ENCODE data around the gene IQCH. TPM values are rescaled to one million over a fixed set of nuclear protein-coding genes. Genes with fewer than 3 reads are reported as not detected.

IQCH gene
- total RNA-seq, 1 donor from 2014 or later, result 1.5 TPM

DNA sequence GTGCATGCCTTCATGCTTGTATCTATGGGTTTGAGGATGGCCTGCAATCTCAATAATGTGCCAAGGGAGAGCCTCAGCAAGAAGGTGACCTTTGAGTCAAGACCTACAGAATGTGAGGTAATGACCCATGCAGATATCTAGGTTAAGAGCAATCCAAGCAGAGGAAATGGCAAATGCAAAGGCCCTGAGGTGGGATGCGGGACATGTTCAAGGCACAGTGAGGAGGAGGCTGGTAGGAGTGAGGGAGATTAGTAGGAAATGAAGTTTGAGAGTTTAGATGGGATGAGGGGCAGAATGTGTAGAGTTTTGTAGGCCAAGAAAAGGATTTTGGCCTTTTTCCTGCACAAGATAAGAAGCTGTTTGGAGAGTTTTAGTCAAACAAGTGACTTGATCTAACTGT, 283.2 kb downstream of the IQCH start:
- TF ChIP-seq POLR2A (IDR thresholded peaks at IDR 0.05) (no peak), POLR2AphosphoS5 (IDR thresholded peaks at IDR 0.05; ENCODE audit: insufficient read depth in 1 of 2, low read depth in 1 of 2) (no peak)
- TF ChIP-seq, protein P1, sequence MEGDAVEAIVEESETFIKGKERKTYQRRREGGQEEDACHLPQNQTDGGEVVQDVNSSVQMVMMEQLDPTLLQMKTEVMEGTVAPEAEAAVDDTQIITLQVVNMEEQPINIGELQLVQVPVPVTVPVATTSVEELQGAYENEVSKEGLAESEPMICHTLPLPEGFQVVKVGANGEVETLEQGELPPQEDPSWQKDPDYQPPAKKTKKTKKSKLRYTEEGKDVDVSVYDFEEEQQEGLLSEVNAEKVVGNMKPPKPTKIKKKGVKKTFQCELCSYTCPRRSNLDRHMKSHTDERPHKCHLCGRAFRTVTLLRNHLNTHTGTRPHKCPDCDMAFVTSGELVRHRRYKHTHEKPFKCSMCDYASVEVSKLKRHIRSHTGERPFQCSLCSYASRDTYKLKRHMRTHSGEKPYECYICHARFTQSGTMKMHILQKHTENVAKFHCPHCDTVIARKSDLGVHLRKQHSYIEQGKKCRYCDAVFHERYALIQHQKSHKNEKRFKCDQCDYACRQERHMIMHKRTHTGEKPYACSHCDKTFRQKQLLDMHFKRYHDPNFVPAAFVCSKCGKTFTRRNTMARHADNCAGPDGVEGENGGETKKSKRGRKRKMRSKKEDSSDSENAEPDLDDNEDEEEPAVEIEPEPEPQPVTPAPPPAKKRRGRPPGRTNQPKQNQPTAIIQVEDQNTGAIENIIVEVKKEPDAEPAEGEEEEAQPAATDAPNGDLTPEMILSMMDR (IDR thresholded peaks at IDR 0.05), result no peak

DNA sequence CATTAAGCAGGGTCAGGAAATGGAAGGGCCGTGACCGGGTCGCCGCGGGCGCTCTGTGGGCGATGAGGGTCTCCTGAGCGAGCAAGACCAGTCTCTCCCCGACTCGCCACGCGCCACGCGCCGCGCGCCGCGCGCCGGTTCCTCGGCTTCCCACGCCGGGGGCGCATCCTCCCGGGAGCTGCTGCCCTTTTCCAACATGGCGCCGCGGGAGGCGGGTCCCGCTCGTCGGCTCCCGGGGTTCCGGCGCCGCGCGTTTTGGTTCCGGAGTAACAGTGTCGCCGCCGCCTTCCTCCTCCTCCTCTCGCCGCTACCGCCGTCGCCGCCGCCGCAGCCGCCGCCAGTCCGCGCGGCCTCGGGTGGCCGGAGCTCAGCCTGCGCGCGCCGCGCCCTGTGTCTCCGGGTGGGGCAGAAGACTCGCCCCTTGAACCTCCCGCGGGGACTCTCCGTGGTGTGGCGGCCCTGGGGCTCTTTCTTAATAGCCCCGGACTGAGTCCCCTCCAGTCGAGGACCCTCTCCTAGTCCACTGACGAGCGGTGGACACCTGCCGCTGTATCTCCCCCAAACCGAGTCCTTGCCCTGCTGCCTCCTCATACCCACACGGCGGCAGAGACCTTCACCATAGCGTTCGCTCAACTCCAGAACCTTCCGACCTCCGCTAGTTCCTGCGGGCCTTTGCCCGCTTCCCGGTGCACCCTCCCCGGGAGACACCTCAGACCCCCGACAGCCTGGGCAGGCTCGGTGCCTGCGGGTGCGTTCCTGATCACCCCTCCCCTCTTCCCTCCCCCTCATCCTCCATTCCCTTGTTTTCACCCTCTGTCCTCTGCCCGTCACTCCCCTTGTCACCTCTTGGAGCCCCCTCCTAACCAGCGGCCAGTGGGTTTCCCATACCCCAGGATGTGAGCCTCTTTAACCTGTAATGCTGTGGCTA, 288.1 kb downstream of the IQCH start, which contains the start of gene MAP2K5:
Gene MAP2K5 (plus strand): TSS at position 284 of the 928 bp plus-strand sequence. CDS start 633 bp downstream, at position 917.
- Histone ChIP-seq H3K27ac (peak within 1 kb of the TSS; percentile 82), H3K4me3 (peak within 1 kb of the TSS; percentile 78 to 80), H3K9me3 (no peaks in the 10 kb centered on the region), H3K27me3 (no peaks in the 10 kb centered on the region), H3K36me3 (peaks cover 0 to 4% of the 10 kb centered on the region in 2 donors), H3K4me1 (peaks cover 29% of the 10 kb centered on the region)
- DNase-seq (ENCODE audit: extremely low spot score in 2 of 2), result no peak
- intact Hi-C loops (cut with DNase I), result loop anchor here (5.0 kb wide), 1 partner anchor 295 kb away; no protein-coding TSS in a partner anchor
- peak in 1 of 2 donors; percentile 32 for TF ChIP-seq POLR2A (IDR thresholded peaks at IDR 0.05)
- TF ChIP-seq POLR2AphosphoS5 (IDR thresholded peaks at IDR 0.05; ENCODE audit: insufficient read depth in 1 of 2, low read depth in 1 of 2), result peak in 1 of 2 donors; percentile 80
- TF ChIP-seq, protein P1 (IDR thresholded peaks at IDR 0.05), result no peak

More for the DNA sequence above, 283.2 kb downstream of the IQCH start:
- DNase-seq (ENCODE audit: extremely low spot score in 2 of 2), result no peak
- Histone ChIP-seq H3K4me1 (peaks cover 8% of the 10 kb centered on the region), H3K27ac (no peak overlapping the region), H3K4me3 (no peak overlapping the region), H3K36me3 (no peaks in the 10 kb centered on the region), H3K27me3 (no peaks in the 10 kb centered on the region), H3K9me3 (no peaks in the 10 kb centered on the region)
- intact Hi-C loops (cut with DNase I), result no loop called here

DNA sequence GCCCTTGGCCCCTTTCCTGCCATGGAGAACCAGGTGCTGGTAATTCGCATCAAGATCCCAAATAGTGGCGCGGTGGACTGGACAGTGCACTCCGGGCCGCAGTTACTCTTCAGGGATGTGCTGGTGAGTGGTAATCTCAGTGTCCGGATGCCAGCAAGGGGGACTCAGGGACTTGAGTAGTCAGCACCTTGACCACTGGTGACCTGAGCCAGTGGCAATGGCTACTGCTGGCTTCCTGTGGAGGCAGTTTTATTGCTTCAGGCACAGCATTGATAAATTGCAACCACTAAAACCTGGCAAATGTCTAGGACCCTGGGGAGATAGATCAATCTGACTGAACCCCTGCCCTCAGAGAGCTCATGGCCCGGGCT, 288.7 kb downstream of the IQCH start:
- no peaks in the 10 kb centered on the region for H3K9me3 ChIP-seq

DNA sequence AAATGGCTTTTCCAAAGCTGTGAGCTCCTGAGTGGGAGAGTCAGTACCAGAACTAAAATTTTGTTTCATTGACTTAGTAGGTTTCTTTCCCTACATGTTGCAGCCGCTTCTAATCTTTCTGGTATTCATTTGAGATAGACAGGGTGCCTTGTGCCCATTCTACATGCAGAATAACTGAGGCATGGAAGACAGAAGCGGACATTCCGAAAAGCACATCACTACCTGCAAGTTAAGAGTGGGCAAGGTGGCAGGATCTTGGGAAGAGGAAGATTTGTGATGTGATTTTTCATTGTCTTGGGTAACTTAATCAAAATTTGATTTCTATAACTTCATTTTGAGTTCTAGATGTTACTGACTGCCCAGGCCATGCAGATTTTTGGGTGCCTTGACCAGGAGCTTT, 289.9 kb downstream of the IQCH start:
- H3K4me1 ChIP-seq, result peaks cover 29% of the 10 kb centered on the region
- H3K27me3 ChIP-seq, result no peaks in the 10 kb centered on the region
- H3K4me3 ChIP-seq, result no peak overlapping the region
- H3K36me3 ChIP-seq, result peaks cover 0 to 4% of the 10 kb centered on the region in 2 donors
- DNase-seq (ENCODE audit: extremely low spot score in 2 of 2), result no peak
- TF ChIP-seq POLR2A (IDR thresholded peaks at IDR 0.05) (no peak), POLR2AphosphoS5 (IDR thresholded peaks at IDR 0.05; ENCODE audit: insufficient read depth in 1 of 2, low read depth in 1 of 2) (no peak)
- TF ChIP-seq, protein P1 (IDR thresholded peaks at IDR 0.05), result no peak
- H3K27ac ChIP-seq, result no peak overlapping the region
- intact Hi-C loops (cut with DNase I), result loop anchor here (5.0 kb wide), 1 partner anchor 293 kb away; no protein-coding TSS in a partner anchor
- no peaks in the 10 kb centered on the region for H3K9me3 ChIP-seq

More for the DNA sequence above, 288.7 kb downstream of the IQCH start:
- intact Hi-C loops (cut with DNase I), result loop anchor here (5.0 kb wide), 1 partner anchor 294 kb away; no protein-coding TSS in a partner anchor
- Histone ChIP-seq H3K27me3 (no peaks in the 10 kb centered on the region), H3K27ac (peak overlapping the region; percentile 82), H3K4me1 (peaks cover 29% of the 10 kb centered on the region), H3K36me3 (peaks cover 0 to 4% of the 10 kb centered on the region in 2 donors), H3K4me3 (peak overlapping the region; percentile 78 to 80)
- no peak for TF ChIP-seq POLR2AphosphoS5 (IDR thresholded peaks at IDR 0.05; ENCODE audit: insufficient read depth in 1 of 2, low read depth in 1 of 2)
- TF ChIP-seq, protein P1 (IDR thresholded peaks at IDR 0.05), result no peak
- no peak for TF ChIP-seq POLR2A (IDR thresholded peaks at IDR 0.05)
- DNase-seq (ENCODE audit: extremely low spot score in 2 of 2), result no peak

Measured in vagina (tissue), 2 donors.